ENCODE measurements around the gene TDRD3. TPM values are rescaled to one million over a fixed set of nuclear protein-coding genes. Genes with fewer than 3 reads are reported as not detected.

TDRD3 gene
- total RNA-seq, 2 donors from 2014 or later, result 20.0 to 22.7 TPM

DNA sequence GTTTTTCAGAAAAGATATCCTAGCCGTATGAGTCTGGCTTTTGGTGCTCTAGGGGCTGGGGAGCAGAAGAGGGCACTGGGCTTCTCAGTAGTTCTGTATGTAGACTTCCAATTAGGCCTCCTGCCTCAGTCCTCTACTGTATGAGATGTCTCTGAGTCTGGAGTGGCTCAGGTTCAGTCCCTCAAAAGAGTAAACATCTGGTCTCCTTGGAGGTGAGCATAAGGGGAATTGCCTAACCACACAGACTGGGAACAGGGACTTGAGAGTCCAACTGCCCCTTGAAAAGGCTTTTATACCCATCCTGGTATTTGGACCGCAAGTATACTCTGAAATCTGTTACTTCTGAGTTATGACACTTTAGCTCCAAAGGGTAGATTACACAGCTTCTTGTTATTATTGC lies 214.5 kb downstream of the TDRD3 start:
- Histone ChIP-seq H3K4me3 (no peak overlapping the region), H3K9me3 (no peaks in the 10 kb centered on the region), H3K27me3 (no peaks in the 10 kb centered on the region), H3K4me1 (no peaks in the 10 kb centered on the region), H3K36me3 (replicated peaks in 1 of 2; ENCODE audit: insufficient read depth in 1 of 2, low read depth in 2 of 2) (no peaks in the 10 kb centered on the region), H3K27ac (no peak overlapping the region)
- WGBS, 2 donors, result 63 to 68% methylated on average over 2 of the region's 2 CpGs
- DNase-seq (no peak), ATAC-seq (no peak)
- TF ChIP-seq POLR2A (IDR thresholded peaks at IDR 0.05) (no peak), CTCF (IDR thresholded peaks at IDR 0.05) (no peak)
- intact Hi-C loops (cut with DNase I), result no loop called here

GRCh38 chr13:60612593-60612992 lies 215.6 kb downstream of the TDRD3 start:
- intact Hi-C loops (cut with DNase I), result no loop called here
- no peaks in the 10 kb centered on the region for H3K9me3 ChIP-seq
- H3K27me3 ChIP-seq, result no peaks in the 10 kb centered on the region
- H3K36me3 ChIP-seq (replicated peaks in 1 of 2; ENCODE audit: insufficient read depth in 1 of 2, low read depth in 2 of 2), result no peaks in the 10 kb centered on the region
- H3K27ac ChIP-seq, result no peak overlapping the region
- TF ChIP-seq POLR2A (IDR thresholded peaks at IDR 0.05), result no peak
- no peaks in the 10 kb centered on the region for H3K4me1 ChIP-seq
- no peak overlapping the region for H3K4me3 ChIP-seq
- DNase-seq, result no peak
- 42 to 57% methylated on average over 3 of the region's 3 CpGs for WGBS, 2 donors
- peak; percentile 18 for ATAC-seq

DNA sequence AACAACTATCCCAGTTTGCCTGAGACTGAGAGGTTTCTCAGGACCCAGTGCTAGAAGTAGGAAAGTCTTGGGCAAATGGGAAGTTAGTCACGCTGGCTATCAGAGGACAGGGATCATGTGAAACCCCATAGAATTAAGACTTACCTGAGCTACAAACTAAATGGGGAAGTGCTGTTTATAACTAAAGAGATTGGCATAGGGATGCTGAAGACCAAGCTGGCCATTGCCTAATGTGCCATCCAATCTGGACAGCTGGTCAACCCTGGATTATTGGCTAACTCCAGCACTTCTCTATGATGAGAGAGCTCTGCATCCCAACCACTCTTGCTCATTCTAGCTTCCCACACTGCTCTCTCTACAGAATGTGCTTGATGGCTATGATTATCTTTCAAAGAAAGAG lies 216.1 kb downstream of the TDRD3 start:
- intact Hi-C loops (cut with DNase I), result no loop called here
- TF ChIP-seq POLR2A (IDR thresholded peaks at IDR 0.05), result no peak
- no peak for TF ChIP-seq CTCF (IDR thresholded peaks at IDR 0.05)

GRCh38 chr13:60617991-60618733 lies 221.1 kb downstream of the TDRD3 start:
- intact Hi-C loops (cut with DNase I), result no loop called here
- H3K4me3 ChIP-seq, result no peak overlapping the region

More for the DNA sequence above, 216.1 kb downstream of the TDRD3 start:
- H3K9me3 ChIP-seq, result no peaks in the 10 kb centered on the region
- ATAC-seq (no peak), DNase-seq (no peak)
- no peak overlapping the region for H3K27ac ChIP-seq
- H3K4me1 ChIP-seq, result peaks cover 4% of the 10 kb centered on the region
- H3K4me3 ChIP-seq, result no peak overlapping the region
- no peaks in the 10 kb centered on the region for H3K27me3 ChIP-seq
- no peaks in the 10 kb centered on the region for H3K36me3 ChIP-seq (replicated peaks in 1 of 2; ENCODE audit: insufficient read depth in 1 of 2, low read depth in 2 of 2)
- 80 to 100% methylated on average over 1 of the region's 1 CpG for WGBS, 2 donors

DNA sequence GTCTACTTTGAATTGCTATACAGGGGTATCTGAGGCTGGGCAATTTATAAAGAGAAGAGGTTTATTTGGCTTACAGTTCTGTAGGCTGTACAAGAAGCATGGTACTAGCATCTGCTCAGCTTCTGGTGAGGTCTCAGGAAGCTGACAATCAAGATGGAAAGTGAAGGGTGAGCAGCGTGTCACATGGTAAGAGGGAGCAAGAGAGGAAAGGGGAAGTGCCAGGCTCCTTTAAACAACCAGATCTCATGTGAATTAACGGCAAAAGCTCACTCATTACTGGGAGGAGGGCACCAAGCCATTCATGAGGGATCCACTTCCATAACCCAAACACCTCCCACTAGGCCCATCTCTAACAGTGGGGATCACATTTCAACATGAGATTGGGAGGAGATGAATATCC lies 222.4 kb downstream of the TDRD3 start:
- Histone ChIP-seq H3K9me3 (no peaks in the 10 kb centered on the region), H3K27ac (no peak overlapping the region), H3K4me1 (peaks cover 4% of the 10 kb centered on the region), H3K36me3 (replicated peaks in 1 of 2; ENCODE audit: insufficient read depth in 1 of 2, low read depth in 2 of 2) (no peaks in the 10 kb centered on the region), H3K27me3 (no peaks in the 10 kb centered on the region), H3K4me3 (no peak overlapping the region)
- no peak for DNase-seq
- WGBS, 2 donors, result 80 to 85% methylated on average over 2 of the region's 2 CpGs
- no peak for TF ChIP-seq POLR2A (IDR thresholded peaks at IDR 0.05)
- TF ChIP-seq CTCF (IDR thresholded peaks at IDR 0.05), result no peak
- ATAC-seq, result no peak
- intact Hi-C loops (cut with DNase I), result no loop called here

More at GRCh38 chr13:60617991-60618733, 221.1 kb downstream of the TDRD3 start:
- no peaks in the 10 kb centered on the region for H3K36me3 ChIP-seq (replicated peaks in 1 of 2; ENCODE audit: insufficient read depth in 1 of 2, low read depth in 2 of 2)
- ATAC-seq, result no peak
- H3K4me1 ChIP-seq, result peaks cover 4% of the 10 kb centered on the region
- DNase-seq, result no peak
- 74 to 85% methylated on average over 4 of the region's 4 CpGs for WGBS, 2 donors
- no peak overlapping the region for H3K27ac ChIP-seq
- H3K27me3 ChIP-seq, result no peaks in the 10 kb centered on the region
- H3K9me3 ChIP-seq, result no peaks in the 10 kb centered on the region
- TF ChIP-seq CTCF (IDR thresholded peaks at IDR 0.05) (peak in 2 of 7 experiments; percentile 5 to 10), POLR2A (IDR thresholded peaks at IDR 0.05) (no peak)
